ENCODE measurements around the gene LIMS2.

The LIMS2 gene

DNA sequence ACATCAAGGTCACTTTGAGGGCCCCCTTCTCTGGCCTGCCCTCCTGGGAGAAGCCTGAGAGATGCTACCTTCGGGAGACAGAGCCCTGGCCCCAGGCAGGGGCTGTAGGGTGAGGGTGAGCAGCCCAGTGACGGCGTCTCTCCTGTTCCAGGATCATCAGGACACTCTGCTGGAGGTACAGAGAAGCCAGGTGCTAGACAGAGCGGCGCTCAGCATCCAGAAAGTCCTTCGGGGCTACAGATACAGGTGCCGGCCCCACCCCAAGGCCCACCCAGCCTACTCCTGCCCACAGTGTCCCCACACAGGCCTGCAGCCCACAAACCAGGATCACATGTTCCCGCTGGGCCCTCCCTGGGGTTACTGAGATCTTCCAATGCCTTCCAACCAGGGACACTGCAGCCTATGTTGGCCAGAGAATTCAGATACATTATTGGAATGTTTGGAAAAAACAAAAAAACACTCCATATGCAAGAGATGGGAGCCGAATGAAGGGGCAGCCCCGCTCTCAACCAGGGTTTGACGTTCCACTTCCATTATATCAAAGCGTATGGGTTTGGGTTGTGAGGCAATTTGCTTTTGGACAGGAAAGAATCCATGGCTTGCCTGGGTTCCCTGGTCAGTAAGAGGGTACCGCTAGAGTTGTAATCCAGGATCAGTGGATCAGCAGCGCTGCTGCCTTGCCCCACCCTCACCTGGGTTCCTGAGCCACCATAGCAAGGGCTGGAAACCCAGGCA lies 78.9 kb downstream of the LIMS2 start:
- no peak for DNase-seq

DNA sequence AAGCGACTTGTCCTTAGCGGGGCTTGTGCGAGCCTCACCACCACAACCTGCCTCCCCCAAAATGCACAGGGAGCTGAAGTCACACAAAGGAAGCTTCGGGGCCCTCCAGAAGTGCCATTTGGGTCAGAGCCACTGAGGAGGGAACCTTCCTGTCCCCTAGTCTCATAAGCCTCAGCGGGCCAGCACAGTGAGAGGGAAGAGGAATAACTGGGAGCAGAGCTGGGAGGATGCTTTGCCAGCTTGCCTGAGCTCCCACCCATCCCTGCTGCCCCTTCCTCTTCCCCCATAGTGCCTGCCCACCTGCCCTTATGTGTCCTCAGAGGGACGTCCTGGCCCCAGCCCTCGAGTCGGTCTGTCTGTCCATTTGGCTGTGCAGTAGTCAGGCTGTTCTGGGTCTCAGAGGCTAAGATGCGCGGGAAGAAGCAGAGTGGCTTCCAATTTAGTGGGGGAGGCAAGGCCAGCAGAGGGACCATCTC lies 81.2 kb downstream of the LIMS2 start:
- no peak for DNase-seq

DNA sequence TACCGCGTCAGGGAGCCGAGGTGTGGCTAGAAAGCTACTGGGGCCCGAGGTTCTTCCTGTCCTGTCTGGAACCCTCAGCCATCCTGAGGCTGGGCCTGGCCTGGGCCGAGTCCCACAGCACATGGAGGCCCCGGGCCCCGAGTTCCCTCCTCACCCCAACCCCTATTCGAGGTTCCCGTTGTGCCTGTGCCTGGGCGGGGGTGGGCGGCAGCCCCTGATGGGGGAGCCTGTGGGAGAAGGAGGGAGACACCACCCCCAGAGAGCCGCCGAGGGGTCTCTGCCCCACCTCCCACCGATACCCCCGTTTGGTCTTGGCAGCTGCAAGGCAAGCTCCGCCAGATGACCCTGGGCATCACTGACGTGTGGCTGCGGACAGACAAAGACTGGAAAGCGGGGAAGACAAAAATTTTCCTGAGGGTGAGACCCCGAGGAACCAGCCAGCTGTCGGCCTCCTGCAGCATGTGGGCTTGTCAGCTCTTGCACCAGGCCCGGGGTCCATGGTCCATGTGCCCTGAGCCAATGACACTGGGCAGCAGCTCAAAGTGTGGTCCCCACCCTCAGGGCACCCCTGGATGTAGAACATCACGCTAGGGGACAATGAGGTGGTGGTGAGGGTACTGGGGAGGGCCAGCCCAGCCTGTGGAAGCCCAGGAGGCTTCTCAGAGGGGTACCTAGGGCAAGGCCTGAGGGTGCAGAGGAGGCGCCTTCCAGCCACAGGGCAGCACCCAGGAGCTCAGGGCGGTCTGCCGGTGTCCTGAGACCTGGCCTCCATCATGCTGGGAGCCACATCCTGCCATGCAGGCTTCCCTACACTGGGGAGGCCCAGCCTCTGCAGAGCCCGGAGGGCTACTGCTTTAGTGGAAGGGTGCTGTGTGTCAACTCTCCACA lies 81.9 kb downstream of the LIMS2 start:
- DNase-seq, result no peak

DNA sequence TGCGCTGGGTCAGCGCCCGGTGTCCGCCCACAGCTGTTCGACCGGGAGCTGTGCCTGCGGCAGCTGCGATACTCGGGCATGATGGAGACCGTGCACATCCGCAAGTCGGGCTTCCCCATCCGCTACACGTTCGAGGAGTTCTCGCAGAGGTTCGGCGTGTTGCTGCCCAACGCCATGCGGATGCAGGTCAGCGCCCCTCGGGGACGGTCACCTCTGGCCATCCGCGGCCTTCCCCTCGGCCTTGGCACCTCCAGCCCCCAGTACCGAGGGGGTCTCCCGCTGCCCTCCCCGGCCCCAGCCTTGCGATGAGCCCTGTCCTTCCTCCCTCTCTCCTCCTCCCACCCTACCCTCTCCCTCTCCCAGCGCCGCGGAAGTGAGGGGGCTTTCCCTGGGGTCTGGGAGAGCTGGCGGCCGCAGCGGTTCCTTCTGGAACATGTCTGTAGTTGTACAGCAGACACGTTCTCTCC lies 82.5 kb downstream of the LIMS2 start:
- DNase-seq, result no peak

DNA sequence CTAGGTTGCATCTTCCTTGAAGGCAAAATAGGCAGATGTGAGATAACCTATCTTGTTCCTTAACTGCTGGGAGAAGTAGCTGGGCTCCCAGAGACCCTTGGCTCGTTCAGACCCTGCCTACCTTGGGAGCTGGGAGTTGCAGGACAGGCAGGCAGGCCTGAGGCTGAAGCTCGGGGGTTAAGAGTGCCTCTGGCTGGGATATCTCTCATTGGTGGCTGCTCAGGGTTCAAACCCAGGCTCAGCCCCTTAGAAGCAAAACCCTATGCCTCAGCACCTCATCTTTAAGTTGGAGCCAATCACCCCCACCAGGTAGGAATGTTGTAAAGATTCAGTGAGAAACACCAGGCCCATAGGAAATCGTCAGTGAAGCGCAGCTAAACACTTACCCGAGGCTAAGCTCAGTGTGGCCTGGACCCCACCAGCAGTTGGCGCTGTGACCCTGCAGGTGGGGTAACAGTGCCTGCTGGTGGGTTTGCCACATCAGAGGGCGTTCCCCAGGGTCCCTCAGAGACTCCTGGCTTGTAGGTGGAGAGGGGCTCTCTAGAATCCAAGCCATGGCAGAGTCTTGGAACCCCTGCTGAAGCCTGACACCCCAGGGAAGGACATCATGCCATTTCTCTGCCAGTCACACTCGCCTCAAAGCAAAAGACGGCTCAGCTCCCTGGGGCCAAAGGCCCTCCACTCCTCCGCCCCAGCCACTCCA lies 84.0 kb downstream of the LIMS2 start:
- no peak for DNase-seq

DNA sequence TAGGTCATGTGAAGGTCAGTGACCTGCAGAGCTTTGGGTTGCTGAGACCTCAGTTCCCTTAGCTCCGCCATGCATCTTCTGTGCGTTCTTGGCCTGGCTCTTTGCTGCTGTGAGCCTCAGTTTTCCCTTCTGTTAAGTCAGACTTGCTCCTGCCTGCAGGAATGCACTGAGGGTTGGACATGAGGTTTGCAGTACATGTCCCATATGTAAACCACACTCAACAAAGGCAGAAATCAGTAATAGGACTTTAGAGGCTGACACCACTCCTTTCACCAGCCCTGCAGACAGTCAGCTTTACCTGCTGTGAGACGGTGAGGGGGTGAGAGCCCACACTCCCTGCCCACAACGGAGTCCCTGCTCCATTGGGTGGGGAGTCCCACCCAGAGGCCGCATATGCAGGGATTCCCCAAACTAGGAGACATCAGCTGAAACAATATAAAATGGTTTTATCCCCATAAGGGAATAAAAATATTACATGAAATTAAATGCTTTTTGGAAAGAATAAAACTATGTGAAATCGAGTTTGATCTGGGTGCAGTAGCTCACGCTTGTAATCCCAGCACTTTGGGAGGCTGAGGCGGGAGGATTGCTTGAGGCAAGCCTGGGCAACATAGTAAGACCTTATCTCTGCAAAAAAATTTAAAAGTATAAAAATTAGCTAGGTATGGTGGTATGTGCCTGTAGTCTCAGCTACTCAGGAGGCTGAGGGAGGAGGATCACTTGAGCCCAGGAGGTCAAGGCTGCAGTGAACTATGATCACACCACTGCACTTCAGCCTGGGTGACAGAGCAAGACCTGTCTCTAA lies 84.7 kb downstream of the LIMS2 start:
- no peak for DNase-seq

DNA sequence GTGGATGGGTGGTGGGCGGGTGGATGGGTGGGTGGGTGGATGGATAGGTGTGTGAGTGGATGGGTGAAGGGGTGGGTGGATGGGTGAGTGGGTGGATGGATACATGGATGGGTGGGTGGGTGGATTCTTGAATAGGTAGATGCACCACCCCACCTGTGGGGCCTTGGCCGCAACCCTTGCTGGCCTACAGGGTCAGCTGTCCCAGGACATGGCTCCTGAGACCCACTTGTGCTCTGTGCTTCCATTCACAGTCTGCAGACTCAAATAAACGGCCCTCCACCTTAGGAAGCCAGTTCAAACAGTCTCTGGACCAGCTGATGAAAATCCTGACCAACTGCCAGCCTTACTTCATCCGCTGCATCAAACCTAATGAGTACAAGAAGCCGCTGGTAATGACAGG lies 85.5 kb downstream of the LIMS2 start:
- DNase-seq, result no peak

DNA sequence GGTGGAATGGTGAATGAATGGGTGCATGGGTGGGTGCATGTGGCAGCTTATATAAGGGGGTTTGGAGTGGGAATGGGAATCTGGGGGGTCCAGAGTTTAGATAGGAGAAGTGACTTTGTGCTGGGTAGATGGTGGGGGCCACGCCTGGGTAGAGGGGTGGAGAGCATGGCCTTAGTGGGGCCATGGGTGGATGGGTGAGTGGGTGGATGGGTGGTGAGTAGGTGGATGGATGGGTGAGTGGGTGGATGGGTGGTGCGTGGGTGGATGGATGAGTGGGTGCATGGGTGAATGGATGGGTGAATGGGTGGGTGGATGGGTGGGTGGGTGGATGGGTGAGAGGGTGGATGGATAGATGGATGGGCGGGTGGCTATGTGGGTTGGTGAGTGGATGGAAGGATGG lies 86.0 kb downstream of the LIMS2 start:
- no peak for DNase-seq

Data from GOT3 (cell line).